Measurements from ENCODE around the gene PKP2. TPM values are rescaled to one million over a fixed set of nuclear protein-coding genes. Genes with fewer than 3 reads are reported as not detected.

The PKP2 gene
- total RNA-seq, 1 experiment from 2014 or later, result 18.4 TPM

GRCh38 chr12:32902287-32902997, 5.9 kb upstream of the PKP2 start:
- H3K27me3 ChIP-seq (ENCODE audit: insufficient read depth, low read length), result no peaks in the 10 kb centered on the region
- no peaks in the 10 kb centered on the region for H3K79me1 ChIP-seq (ENCODE audit: insufficient read depth, low read depth, low read length, poor library complexity, severe bottlenecking)
- H3K27me3 Mint-ChIP-seq (ENCODE audit: low read depth), result peaks cover 2% of the 10 kb centered on the region; the same call in 1 of the 2 replicates
- H3K27ac Mint-ChIP-seq, result no peak overlapping the region
- H3K4me2 ChIP-seq (ENCODE audit: insufficient read depth, insufficient read length, low read length), result no peak overlapping the region
- no peak overlapping the region for H4K91ac ChIP-seq (ENCODE audit: insufficient read length, low read depth, low read length)
- no peak overlapping the region for H3K4me3 Mint-ChIP-seq
- TF ChIP-seq, protein P1, sequence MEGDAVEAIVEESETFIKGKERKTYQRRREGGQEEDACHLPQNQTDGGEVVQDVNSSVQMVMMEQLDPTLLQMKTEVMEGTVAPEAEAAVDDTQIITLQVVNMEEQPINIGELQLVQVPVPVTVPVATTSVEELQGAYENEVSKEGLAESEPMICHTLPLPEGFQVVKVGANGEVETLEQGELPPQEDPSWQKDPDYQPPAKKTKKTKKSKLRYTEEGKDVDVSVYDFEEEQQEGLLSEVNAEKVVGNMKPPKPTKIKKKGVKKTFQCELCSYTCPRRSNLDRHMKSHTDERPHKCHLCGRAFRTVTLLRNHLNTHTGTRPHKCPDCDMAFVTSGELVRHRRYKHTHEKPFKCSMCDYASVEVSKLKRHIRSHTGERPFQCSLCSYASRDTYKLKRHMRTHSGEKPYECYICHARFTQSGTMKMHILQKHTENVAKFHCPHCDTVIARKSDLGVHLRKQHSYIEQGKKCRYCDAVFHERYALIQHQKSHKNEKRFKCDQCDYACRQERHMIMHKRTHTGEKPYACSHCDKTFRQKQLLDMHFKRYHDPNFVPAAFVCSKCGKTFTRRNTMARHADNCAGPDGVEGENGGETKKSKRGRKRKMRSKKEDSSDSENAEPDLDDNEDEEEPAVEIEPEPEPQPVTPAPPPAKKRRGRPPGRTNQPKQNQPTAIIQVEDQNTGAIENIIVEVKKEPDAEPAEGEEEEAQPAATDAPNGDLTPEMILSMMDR (conservative IDR thresholded peaks at IDR 0.05), result no peak
- H3K4ac ChIP-seq (ENCODE audit: low read depth, low read length), result no peak overlapping the region
- no peak overlapping the region for H3K18ac ChIP-seq (ENCODE audit: insufficient read length, low read depth, low read length)
- no peak overlapping the region for H2AK5ac ChIP-seq (ENCODE audit: insufficient read length, low read length)
- no peaks in the 10 kb centered on the region for H3K36me3 Mint-ChIP-seq (ENCODE audit: insufficient read depth in 1 of 3, low read depth in 3 of 3)
- H4K20me1 ChIP-seq (ENCODE audit: control insufficient read depth, insufficient read depth, insufficient read length), result no peaks in the 10 kb centered on the region
- H2BK12ac ChIP-seq (ENCODE audit: insufficient read length, low read depth, low read length), result no peak overlapping the region
- no peak overlapping the region for H4K8ac ChIP-seq (replicated peaks; ENCODE audit: insufficient read length, low read depth, low read length)
- H3K9ac ChIP-seq (ENCODE audit: extremely low read depth, insufficient read length, low read length), result no peak overlapping the region
- H3K4me1 ChIP-seq (ENCODE audit: insufficient read depth, low read length), result no peaks in the 10 kb centered on the region; the same call in 1 of the 2 replicates
- H3K27ac ChIP-seq (ENCODE audit: insufficient read length, low read depth, low read length), result no peak overlapping the region
- H3K23me2 ChIP-seq (ENCODE audit: insufficient read length, low read depth, low read length, poor library complexity, severe bottlenecking), result no peaks in the 10 kb centered on the region
- no CpG with 5 or more reads among the region's 4 CpGs for WGBS (ENCODE audit: extremely low coverage, insufficient read length, low lambda C conversion rate)
- no peak overlapping the region for H3T11ph ChIP-seq (ENCODE audit: low read length)
- no peak for DNase-seq
- H2BK5ac ChIP-seq (ENCODE audit: insufficient read length, low read length), result no peak overlapping the region
- H2BK15ac ChIP-seq (ENCODE audit: low read depth, low read length), result no peak overlapping the region
- H2BK120ac ChIP-seq (ENCODE audit: low read depth, low read length, poor library complexity, severe bottlenecking), result no peak overlapping the region
- peaks cover 12 to 22% of the 10 kb centered on the region in 2 experiments for H3K4me1 Mint-ChIP-seq
- H2BK20ac ChIP-seq (ENCODE audit: low read depth, low read length, poor library complexity, severe bottlenecking), result no peak overlapping the region
- H3K9me3 Mint-ChIP-seq, result no peaks in the 10 kb centered on the region
- no peak overlapping the region for H4K5ac ChIP-seq (ENCODE audit: insufficient read length, low read depth, low read length)
- no peaks in the 10 kb centered on the region for H3K9me3 ChIP-seq (ENCODE audit: control insufficient read depth, low read depth, low read length)
- H3K56ac ChIP-seq (ENCODE audit: insufficient read length, low read depth, low read length), result no peak overlapping the region
- no peak overlapping the region for H3K23ac ChIP-seq (ENCODE audit: insufficient read length, low read depth, low read length)
- no peak overlapping the region for H2AFZ ChIP-seq (ENCODE audit: low read length)
- H3K14ac ChIP-seq (ENCODE audit: insufficient read depth, low read length), result no peak overlapping the region
- no peaks in the 10 kb centered on the region for H3K79me2 ChIP-seq (ENCODE audit: insufficient read depth, low read length)
